Natural killer cell (primary cell): ENCODE measurements around the gene GCSH. TPM values are rescaled to one million over a fixed set of nuclear protein-coding genes. Genes with fewer than 3 reads are reported as not detected.

ENCODE experiments used
- ATAC-seq, 3 donors: fragments of 150-1000 bp in 2 of 3; fragments of 200-7000 bp in 1 of 3; cut with Tn5 transposase; 1 replicate in 1 of 3; 2 replicates in 2 of 3; pipeline ENCODE4 v1.10.0; 2021; ENCODE audit warnings: mild to moderate bottlenecking in 2 of 3, moderate library complexity in 2 of 3
- DNase-seq, 2 donors: peaks; one replicate each; pipeline versions ENCODE4 v3.0.0 to v3.0.0-alpha.2; 2013 to 2021; ENCODE audit warnings: mixed read lengths in 1 of 2
- H3K27ac ChIP-seq: one replicate; pipeline ENCODE4 v1.5.1; 2013; ENCODE audit warnings: mild to moderate bottlenecking, low read length
- H3K27me3 ChIP-seq: one replicate; pipeline ENCODE4 v1.6.1; 2013; ENCODE audit warnings: low read length; ENCODE audit not compliant: control insufficient read depth, insufficient read depth
- H3K36me3 ChIP-seq: one replicate; pipeline ENCODE4 v1.6.1; 2013; ENCODE audit warnings: low read length; ENCODE audit not compliant: control insufficient read depth, insufficient read depth
- H3K4me1 ChIP-seq: one replicate; pipeline ENCODE4 v1.6.1; 2013; ENCODE audit warnings: low read length; ENCODE audit not compliant: control insufficient read depth, insufficient read depth
- H3K4me3 ChIP-seq: one replicate; pipeline ENCODE4 v1.5.1; 2013; ENCODE audit warnings: low read length
- H3K9me3 ChIP-seq: one replicate; pipeline ENCODE4 v1.6.1; 2013; ENCODE audit warnings: low read length; ENCODE audit not compliant: control insufficient read depth, insufficient read depth
- H3K27ac Mint-ChIP-seq, 2 donors: one replicate each; pipeline ENCODE4 v1.8.0; 2022; ENCODE audit warnings: mild to moderate bottlenecking in 2 of 2, mixed read lengths in 2 of 2, moderate library complexity in 1 of 2
- H3K27me3 Mint-ChIP-seq, 2 donors: one replicate each; pipeline ENCODE4 v1.8.0; 2022; ENCODE audit warnings: low read depth in 2 of 2, mixed read lengths in 2 of 2
- H3K36me3 Mint-ChIP-seq: one replicate; pipeline ENCODE4 v1.8.0; 2022; ENCODE audit warnings: mixed read lengths
- H3K4me1 Mint-ChIP-seq, 2 donors: one replicate each; pipeline ENCODE4 v1.8.0; 2022; ENCODE audit warnings: mixed read lengths in 2 of 2
- H3K4me3 Mint-ChIP-seq: one replicate; pipeline ENCODE4 v1.8.0; 2022; ENCODE audit warnings: mild to moderate bottlenecking, moderate library complexity, mixed read lengths
- H3K9me3 Mint-ChIP-seq, 2 donors: one replicate each; pipeline ENCODE4 v1.8.0; 2022; ENCODE audit warnings: mixed read lengths in 2 of 2
- WGBS: methylation state at CpG from one replicate; pipeline ENCODE4 v1.1.7; 2013; ENCODE audit warnings: missing lambda C conversion rate; ENCODE audit not compliant: insufficient coverage; 5-methylcytosine and 5-hydroxymethylcytosine counted together
- intact Hi-C: fragments of 100-400 bp; cut with micrococcal nuclease; formaldehyde crosslinking; loops from one replicate; pipeline ENCODE4 v1.14.2; 2022
- total RNA-seq, 4 donors: library from RNA; stranded (reverse); fragments of 120-200 nt in 1 of 4; gene quantifications; one replicate each; pipeline versions ENCODE4 v1.2.3 to v1.2.4, GENCODE V29; 2013 to 2022
- TF ChIP-seq, protein P1 (sequence below): fragments of 200-600 bp; IDR thresholded peaks from one replicate; pipeline ENCODE4 v1.8.0; 2022; ENCODE audit warnings: antibody characterized with exemption

The GCSH gene
- total RNA-seq, 3 donors from 2014 or later (not counting 1 experiment from before 2014, with no cell fraction given) = 2.6 to 4.3 (median 2.7) TPM

DNA sequence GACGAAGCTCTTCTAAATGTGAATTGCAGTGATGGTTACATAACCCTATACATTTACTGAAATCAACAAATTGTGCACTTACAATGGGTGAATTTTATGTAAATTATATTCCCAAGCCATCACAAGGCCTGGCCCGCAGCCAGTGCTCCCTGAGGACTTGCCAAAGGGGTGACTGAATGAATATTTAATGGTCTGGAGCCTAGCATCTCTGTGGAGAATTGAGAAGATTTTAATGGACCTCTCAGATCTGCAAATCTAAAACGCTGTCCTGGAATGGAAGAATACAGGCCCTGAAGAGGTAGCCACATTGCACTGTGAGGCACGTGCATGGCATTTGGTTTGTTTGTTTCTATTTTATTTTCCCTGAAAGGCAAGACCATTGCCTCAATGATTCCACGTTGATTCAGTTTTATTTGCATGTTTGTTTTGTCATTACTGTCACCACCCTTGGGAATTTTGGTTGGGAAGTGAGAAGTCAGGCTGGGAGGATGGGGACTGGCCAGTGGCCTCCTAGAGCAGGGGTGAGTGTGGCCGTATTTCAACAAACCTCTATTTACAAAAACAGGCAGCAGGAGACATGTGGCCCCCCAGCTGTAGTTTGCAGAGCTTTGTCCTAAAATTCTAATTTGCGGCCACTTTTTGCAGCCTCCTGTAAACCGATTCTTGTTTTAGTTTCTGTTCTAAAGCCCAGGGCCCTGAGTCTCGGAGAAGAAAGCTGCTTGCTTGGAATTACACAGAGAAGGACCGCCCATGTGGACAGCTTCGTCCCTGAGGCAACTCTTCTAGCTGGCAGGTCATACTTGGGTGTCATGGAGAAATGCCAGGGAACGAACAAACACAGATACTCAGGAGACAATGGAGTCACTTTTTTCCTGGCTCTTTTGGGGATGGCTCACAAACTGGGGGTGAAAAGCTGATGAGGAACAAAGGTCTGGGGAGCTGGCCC, 40.5 kb upstream of the GCSH start:
- H3K9me3 Mint-ChIP-seq = no peaks in the 10 kb centered on the region
- Histone ChIP-seq H3K4me1 (no peaks in the 10 kb centered on the region), H3K27ac (no peak overlapping the region), H3K27me3 (no peaks in the 10 kb centered on the region), H3K4me3 (no peak overlapping the region), H3K9me3 (no peaks in the 10 kb centered on the region), H3K36me3 (no peaks in the 10 kb centered on the region)
- TF ChIP-seq, protein P1, sequence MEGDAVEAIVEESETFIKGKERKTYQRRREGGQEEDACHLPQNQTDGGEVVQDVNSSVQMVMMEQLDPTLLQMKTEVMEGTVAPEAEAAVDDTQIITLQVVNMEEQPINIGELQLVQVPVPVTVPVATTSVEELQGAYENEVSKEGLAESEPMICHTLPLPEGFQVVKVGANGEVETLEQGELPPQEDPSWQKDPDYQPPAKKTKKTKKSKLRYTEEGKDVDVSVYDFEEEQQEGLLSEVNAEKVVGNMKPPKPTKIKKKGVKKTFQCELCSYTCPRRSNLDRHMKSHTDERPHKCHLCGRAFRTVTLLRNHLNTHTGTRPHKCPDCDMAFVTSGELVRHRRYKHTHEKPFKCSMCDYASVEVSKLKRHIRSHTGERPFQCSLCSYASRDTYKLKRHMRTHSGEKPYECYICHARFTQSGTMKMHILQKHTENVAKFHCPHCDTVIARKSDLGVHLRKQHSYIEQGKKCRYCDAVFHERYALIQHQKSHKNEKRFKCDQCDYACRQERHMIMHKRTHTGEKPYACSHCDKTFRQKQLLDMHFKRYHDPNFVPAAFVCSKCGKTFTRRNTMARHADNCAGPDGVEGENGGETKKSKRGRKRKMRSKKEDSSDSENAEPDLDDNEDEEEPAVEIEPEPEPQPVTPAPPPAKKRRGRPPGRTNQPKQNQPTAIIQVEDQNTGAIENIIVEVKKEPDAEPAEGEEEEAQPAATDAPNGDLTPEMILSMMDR = no peak
- intact Hi-C loops = no loop called here
- WGBS = 73% methylated on average over 11 of the region's 12 CpGs
- H3K27me3 Mint-ChIP-seq = no peaks in the 10 kb centered on the region
- H3K4me3 Mint-ChIP-seq = no peak overlapping the region
- ATAC-seq (no peak), DNase-seq (no peak)
- H3K27ac Mint-ChIP-seq = no peak overlapping the region
- H3K4me1 Mint-ChIP-seq = no peaks in the 10 kb centered on the region
- no peaks in the 10 kb centered on the region for H3K36me3 Mint-ChIP-seq

DNA sequence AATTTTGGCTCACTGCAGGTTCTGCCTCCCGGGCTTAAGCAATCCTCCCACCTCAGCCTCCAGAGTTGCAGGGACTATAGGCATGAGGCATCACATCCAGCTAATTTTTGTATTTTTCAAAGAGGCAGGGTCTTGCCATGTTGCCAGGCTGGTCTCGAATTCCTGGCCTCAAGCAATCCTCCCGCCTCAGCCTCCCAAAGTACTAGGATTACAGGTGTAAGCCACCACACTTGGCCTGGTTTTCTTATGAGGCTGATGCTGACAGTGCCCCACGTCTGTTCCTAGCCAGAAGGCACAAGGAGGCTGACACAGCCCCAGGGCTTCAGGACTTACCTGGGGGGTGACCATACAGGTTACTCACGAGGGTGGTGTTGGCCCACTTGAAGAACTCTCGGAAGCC, 33.9 kb upstream of the GCSH start:
- H3K27me3 Mint-ChIP-seq = peaks cover 0 to 2% of the 10 kb centered on the region in 2 donors
- ATAC-seq (no peak), DNase-seq (no peak)
- TF ChIP-seq, protein P1 = no peak
- 89% methylated on average over 6 of the region's 6 CpGs for WGBS
- intact Hi-C loops = no loop called here
- no peak overlapping the region for H3K27ac Mint-ChIP-seq
- Histone ChIP-seq H3K9me3 (no peaks in the 10 kb centered on the region), H3K27me3 (no peaks in the 10 kb centered on the region), H3K27ac (no peak overlapping the region), H3K4me1 (no peaks in the 10 kb centered on the region), H3K36me3 (no peaks in the 10 kb centered on the region), H3K4me3 (no peak overlapping the region)
- H3K4me1 Mint-ChIP-seq = no peaks in the 10 kb centered on the region
- no peaks in the 10 kb centered on the region for H3K9me3 Mint-ChIP-seq
- H3K36me3 Mint-ChIP-seq = no peaks in the 10 kb centered on the region
- no peak overlapping the region for H3K4me3 Mint-ChIP-seq

DNA sequence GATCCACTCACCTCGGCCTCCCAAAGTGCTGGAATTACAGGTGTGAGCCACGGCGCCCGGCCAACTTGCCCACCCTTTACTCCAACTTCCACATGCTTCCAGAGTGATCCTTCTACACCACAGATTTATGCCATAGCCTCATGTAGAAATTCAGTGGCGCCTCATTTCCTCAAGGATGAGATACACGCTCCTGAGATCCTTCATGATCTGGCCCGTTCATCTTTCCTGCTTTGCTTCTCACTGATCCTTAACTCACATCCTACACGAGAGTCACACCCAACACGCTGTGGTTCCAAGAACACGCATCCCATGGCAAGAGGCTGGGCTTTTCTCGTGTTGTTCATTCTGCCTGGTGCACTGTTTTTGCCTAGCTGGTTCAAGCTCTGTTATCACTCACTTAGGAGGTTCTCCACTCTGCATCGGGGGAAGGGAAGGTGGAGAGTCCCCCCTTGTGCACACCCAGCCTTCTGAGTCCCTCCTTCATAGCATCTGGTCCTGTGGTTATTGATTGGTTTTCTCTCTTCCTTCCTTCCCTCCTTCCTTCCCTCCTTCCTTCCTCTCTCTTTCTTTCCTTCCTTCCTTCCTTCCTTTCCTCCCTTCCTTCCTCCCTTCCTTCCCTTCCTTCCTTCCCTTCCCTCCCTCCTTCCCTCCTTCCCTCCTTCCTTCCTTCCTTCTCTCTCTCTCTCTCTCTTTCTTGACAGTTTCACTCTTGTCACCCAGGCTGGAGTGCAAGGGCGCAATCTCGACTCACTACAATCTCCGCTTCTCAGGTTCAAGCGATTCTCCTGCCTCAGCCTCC, 32.7 kb upstream of the GCSH start:
- no peaks in the 10 kb centered on the region for H3K9me3 Mint-ChIP-seq
- no peak overlapping the region for H3K27ac Mint-ChIP-seq
- H3K4me3 ChIP-seq = no peak overlapping the region
- TF ChIP-seq, protein P1 = no peak
- H3K36me3 ChIP-seq = no peaks in the 10 kb centered on the region
- no peak for DNase-seq
- no peak overlapping the region for H3K27ac ChIP-seq
- no peaks in the 10 kb centered on the region for H3K27me3 ChIP-seq
- H3K4me1 Mint-ChIP-seq = no peaks in the 10 kb centered on the region
- no peak overlapping the region for H3K4me3 Mint-ChIP-seq
- 92% methylated on average over 16 of the region's 16 CpGs for WGBS
- no peak for ATAC-seq
- H3K27me3 Mint-ChIP-seq = peaks cover 0 to 2% of the 10 kb centered on the region in 2 donors
- intact Hi-C loops = no loop called here
- H3K9me3 ChIP-seq = no peaks in the 10 kb centered on the region
- no peaks in the 10 kb centered on the region for H3K36me3 Mint-ChIP-seq
- no peaks in the 10 kb centered on the region for H3K4me1 ChIP-seq
